Fibroblast of skin of scalp (primary cell): ENCODE measurements around the gene AP3D1.

Experiments used
- DNase-seq: peaks from one replicate; pipeline ENCODE4 v3.0.0-alpha.2; 2013

AP3D1 gene

DNA sequence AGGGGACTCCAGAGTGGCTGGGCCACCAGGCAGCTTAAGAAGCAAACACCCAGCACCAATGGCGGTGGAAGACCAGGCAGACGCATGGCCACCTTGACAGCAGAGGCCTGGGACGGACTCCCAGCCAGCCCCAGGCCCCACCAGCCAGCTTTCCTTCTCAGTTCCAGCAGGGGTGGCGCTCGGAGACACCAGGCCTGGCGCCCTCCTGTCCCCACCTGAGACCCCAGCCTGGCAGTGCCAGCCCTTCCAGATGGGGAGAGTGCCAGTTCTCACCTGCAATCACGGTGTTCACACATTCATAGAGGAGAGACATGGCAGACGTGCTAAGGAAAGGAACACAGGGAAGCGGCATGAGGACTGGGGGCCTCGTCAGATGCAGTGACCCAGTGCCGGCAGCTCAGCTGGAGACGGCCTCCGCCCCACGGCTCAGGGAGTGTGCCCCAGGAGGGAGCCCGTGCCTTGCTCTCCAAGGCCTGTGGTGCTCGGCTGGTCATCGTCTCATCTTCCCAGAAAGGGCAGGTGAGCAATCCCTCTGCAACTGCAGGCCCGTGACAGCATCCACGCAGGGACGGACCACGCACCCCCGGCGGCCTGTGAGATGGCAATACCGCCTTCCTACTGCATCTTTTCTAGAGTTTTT, 24.4 kb downstream of the AP3D1 start:
- no peak for DNase-seq

GRCh38 chr19:2123682-2124387, 27.5 kb downstream of the AP3D1 start:
- no peak for DNase-seq

DNA sequence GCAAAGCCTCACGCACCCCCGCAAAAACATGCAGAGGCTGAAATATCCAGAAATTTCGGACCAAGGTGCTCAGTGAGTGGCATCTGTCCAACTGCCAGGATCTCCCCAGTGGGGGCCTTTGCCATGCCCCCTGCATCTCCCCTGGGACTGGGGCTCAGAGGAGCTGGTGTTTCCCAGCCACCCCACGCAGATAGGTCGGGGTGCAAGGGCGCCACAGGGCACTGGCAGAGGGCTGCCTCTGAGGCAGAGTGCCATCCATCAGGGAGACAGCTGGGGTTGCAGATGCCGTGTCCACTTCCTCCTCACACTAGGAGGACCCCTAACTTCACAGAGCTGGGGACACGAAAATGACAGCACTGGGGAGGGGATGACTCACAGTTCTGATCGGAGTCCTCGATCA, 28.4 kb downstream of the AP3D1 start:
- no peak for DNase-seq

GRCh38 chr19:2122251-2122650, 29.1 kb downstream of the AP3D1 start:
- no peak for DNase-seq

DNA sequence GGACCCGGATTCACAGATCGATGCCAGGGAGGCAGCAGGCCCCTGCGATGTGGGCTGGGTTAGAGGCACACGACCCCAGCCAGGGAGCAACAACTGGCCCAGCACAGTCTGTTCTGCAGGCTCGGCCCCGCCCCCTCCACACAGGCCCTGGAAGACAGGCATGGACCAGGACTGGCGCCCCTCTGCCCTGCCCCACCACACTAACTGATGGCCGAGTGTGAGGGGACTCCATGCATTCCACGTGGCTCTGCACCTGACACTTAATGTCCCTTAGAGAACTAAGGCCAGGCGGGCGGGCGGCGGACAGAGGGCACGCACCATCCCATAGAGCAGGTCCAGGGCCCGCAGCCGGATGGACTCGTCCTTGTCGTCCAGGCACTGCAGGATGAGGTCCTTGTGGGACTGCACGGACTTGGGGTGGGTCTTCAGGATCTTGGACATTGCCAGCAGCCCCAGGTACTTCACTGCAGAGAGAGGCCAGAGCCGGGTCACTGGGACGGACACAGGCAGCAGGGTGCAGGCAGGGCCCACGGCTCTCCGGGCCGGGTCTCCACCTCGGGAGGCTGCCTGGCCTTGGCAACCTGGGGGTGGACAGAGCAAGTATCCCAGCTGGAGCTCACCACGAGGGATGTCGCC, 29.8 kb downstream of the AP3D1 start:
- no peak for DNase-seq

DNA sequence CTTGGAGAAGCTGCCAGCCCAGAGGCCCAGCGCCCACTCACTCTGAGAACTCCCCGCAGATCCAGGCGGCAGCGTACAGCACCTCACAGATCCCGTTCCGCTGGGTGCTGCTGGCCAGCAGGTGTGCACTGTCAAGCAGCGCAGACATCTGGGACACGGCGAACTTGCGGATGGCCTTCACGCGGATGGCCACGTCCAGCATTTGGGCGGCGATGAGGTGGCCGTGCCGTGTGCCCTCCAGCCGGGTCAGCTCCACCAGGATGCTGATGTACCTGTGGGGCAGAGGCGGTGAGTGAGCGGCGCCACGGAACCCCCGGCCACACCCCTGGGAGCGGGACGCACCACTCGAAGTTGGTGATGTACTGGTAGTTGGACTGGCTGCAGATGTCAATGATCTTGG, 30.5 kb downstream of the AP3D1 start:
- DNase-seq: no peak

GRCh38 chr19:2119921-2120785, 31.2 kb downstream of the AP3D1 start:
- no peak for DNase-seq

DNA sequence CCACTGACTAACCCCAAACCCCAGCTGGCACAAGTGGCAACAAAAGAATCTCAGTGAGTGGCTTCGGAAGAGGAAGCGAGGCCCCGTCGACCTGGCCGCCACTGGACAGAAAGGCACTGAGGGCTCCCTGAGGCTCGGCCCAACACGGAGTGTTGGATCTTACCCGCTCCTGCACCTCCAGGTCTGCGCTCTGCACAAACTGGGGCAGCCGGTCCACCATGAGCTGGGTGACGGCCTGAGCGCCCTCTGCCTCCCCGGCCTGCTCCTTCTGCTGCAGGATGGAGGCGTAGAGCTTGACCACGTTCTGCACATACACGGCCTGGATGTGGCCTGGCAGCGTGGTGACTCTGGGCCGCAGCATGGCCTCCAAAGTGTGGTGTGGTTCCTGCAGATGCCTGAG, 32.9 kb downstream of the AP3D1 start:
- DNase-seq: no peak

DNA sequence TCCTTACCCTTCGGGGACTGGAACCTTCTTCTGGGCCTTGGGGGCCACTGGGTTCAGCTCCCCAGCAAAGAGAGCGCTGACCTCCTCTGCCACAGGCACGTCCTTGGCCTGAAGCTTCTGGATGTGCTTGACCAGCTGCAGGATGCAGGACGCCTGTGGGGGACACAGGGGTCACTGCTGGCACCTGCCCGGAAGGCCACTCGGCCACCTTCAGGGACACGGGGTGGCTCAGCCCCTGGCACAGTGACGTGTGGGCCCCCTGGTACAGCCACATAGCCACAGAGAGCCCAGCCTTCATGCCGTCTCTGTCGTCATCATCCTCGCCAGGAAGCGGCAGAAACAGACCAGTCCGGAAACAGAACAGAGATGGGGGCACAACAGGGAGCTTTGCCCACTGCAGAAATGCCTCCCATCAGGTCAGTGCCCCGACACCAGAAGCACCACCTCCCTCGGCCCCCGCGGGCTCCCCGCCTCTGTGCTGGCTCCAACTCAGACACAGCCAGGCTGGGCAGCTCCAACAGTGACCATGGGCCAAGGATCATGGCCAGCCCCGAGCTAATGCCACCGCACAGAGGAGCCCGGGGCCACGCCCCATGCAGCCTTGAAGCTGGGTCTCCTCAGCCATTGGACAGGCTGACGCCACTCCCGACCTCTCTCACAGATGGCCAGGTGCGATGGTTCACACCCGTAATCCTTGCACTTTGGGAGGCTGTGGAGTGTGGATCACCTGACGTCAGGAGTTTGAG, 34.0 kb downstream of the AP3D1 start:
- no peak for DNase-seq

- no peak for DNase-seq
Observed at GRCh38 chr19:2116507-2116906, 34.9 kb downstream of the AP3D1 start.

DNA sequence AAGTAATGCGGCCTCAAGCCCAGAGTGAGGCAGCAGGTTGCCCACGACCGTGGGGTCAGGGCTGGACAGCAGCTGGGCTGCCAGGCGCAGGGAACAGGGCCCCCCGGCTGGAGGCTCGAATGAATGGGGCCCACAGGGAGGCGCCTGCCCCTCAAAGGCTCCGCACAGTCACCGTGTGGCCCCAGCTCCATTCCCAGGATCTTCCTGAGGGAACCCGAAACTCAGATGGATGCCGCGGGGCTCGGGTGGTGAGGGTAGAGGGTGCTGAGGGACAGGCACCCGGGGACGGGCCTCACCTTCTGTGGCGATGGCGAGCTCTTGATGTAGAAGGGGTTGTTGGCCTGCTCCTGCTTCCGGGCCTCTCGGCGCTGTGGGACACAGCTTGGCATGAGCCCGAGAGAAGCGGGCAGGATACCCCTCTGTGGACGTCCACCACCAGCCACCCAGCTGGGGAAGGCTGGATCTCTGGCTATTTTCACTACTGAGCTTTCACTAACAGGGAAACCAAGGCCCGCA, 35.4 kb downstream of the AP3D1 start:
- no peak for DNase-seq

DNA sequence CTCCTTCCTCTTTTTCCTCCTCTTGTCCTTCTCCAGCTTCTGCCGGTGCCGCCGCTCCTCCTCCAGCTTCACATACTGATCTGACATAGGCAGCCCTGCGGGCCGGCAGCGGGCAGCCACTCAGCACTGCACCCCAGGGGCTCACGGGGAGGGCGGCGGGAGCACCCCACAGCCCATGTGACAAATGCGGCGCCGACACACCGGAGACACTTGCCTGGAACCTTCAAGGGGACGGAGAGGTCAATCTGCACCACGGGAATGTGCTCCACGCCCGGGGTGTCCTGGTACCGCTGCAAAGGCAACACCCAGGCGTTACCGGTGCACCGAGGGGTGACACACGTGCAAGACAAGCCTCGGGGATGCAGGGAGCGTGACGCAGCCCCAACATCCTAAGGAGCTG, 36.0 kb downstream of the AP3D1 start:
- DNase-seq: no peak

DNA sequence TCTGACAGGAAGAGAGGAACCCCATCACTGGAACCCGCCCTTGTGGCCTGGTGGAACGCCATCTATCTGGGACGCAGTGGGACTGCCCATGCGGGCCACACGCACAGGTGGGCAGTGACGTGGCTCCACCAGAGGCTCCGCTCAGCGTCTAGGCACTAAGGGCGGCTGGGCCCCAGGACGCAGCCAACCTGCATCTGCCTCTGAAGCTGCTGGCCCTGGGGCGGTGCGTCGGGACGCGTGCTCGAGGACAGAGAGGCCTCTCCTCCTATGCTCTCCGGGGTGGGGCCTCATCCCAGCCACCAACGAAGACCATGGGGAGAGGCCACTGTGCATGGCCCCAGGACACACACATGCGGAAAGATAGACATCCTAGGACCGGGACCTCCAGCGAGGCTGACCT, 36.5 kb downstream of the AP3D1 start:
- DNase-seq: no peak

DNA sequence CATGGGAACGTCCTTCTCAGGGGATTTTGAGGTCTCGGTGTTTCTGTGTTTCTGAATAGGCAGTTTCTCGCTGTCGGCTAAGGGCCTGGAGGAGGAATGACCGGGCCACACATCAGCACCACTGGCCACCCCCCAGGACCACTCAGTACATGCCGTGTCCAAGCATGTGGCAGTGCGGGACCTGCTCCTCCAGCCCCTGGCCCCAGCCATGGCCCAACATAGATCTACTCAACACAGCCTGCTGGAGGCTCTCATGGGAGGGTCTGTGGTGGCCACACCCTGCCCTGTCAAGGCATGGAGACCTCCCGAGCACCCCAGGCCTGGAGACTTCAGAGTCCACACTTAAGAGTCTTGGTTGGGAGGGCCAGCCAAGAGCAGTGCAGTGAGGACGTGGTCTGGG, 37.1 kb downstream of the AP3D1 start:
- no peak for DNase-seq

- peak; percentile 73 for DNase-seq
Observed at GRCh38 chr19:2113439-2114211, 37.7 kb downstream of the AP3D1 start.

GRCh38 chr19:2112516-2113320, 38.6 kb downstream of the AP3D1 start:
- no peak for DNase-seq

DNA sequence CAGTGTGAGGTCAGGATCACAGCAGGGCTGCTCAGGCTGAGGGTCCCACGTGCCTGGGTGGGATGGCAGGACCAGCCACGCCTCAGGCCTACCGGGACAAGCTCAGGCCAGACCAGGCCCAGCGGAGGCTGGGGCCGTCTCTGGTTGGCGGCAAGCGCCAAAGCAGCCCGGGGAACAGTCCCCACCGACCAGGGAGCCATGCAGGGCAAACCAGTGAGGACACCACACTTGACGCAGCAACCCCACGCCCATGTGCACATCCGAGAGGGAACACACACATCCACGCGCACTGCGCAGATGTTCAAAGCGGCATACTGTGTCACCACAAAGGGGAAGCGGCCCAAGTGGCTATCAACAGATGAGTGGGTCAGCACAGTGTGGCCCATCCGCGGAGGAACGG, 39.5 kb downstream of the AP3D1 start:
- DNase-seq: no peak

GRCh38 chr19:2111425-2111824, 39.9 kb downstream of the AP3D1 start:
- no peak for DNase-seq

- no peak for DNase-seq
Observed at GRCh38 chr19:2110822-2111221, 40.5 kb downstream of the AP3D1 start.
